ENCODE data around the gene CREBL2. TPM values are rescaled to one million over a fixed set of nuclear protein-coding genes. Genes with fewer than 3 reads are reported as not detected.
A peak's percentile ranks its signal among the peaks of the same experiment; 100 is the strongest.

Gene CREBL2
- total and polyA plus RNA-seq, 10 of the 15 experiments (the other 5 are each of a cell fraction or from before 2014, with no cell fraction given), result 4.6 to 19.1 (median 13.5) TPM

DNA sequence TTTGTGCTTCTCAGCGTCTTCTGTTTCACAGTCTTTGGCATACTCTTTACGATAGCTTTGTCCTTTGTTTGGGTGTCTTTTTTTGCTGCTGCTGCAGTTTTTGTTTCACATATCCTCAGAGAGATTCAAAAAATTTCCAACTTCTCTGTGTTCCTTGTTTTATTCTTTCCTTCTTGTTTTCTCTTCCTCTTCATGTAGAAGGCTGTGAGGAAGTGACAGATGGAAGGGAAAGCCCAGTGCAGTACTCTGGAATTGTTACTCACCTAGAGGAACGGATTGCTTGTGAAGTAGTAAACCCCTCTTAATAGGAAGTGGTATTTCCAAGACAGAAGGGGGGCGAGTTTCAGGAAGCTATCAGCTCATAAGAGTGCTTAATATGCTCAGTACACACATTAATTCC lies 1.7 kb downstream of the CREBL2 start (continued):
- peak; percentile 65 for TF ChIP-seq IKZF1 (conservative IDR thresholded peaks at IDR 0.05)
- TF ChIP-seq HDAC6 (IDR thresholded peaks at IDR 0.05; ENCODE audit: unreplicated experiment), result no peak
- no peak for TF ChIP-seq ZNF384 (IDR thresholded peaks at IDR 0.05; ENCODE audit: borderline replicate concordance, low read depth, low read length)
- TF ChIP-seq, protein P1, sequence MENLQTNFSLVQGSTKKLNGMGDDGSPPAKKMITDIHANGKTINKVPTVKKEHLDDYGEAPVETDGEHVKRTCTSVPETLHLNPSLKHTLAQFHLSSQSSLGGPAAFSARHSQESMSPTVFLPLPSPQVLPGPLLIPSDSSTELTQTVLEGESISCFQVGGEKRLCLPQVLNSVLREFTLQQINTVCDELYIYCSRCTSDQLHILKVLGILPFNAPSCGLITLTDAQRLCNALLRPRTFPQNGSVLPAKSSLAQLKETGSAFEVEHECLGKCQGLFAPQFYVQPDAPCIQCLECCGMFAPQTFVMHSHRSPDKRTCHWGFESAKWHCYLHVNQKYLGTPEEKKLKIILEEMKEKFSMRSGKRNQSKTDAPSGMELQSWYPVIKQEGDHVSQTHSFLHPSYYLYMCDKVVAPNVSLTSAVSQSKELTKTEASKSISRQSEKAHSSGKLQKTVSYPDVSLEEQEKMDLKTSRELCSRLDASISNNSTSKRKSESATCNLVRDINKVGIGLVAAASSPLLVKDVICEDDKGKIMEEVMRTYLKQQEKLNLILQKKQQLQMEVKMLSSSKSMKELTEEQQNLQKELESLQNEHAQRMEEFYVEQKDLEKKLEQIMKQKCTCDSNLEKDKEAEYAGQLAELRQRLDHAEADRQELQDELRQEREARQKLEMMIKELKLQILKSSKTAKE (IDR thresholded peaks at IDR 0.05; ENCODE audit: low read depth, poor library complexity, severe bottlenecking), result peak; percentile 32
- no peak for TF ChIP-seq TBL1XR1 (IDR thresholded peaks at IDR 0.05; ENCODE audit: low read depth, low read length)
- TF ChIP-seq DPF2 (IDR thresholded peaks at IDR 0.05), result peak; percentile 34; the same call in 1 of the 2 replicates
- TF ChIP-seq CREB1 (IDR thresholded peaks at IDR 0.05; ENCODE audit: low read depth), result no peak
- TF ChIP-seq NR2F1 (conservative IDR thresholded peaks at IDR 0.05), result no peak
- TF ChIP-seq, protein P2, sequence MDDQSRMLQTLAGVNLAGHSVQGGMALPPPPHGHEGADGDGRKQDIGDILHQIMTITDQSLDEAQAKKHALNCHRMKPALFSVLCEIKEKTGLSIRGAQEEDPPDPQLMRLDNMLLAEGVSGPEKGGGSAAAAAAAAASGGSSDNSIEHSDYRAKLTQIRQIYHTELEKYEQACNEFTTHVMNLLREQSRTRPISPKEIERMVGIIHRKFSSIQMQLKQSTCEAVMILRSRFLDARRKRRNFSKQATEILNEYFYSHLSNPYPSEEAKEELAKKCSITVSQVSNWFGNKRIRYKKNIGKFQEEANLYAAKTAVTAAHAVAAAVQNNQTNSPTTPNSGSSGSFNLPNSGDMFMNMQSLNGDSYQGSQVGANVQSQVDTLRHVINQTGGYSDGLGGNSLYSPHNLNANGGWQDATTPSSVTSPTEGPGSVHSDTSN (IDR thresholded peaks at IDR 0.05; ENCODE audit: insufficient replicate concordance, low read depth, low read length), result no peak
- peak; percentile 68 for TF ChIP-seq IKZF2 (IDR thresholded peaks at IDR 0.05)
- TF ChIP-seq MYC (IDR thresholded peaks at IDR 0.05; ENCODE audit: insufficient read depth, insufficient read length, insufficient replicate concordance, low read length, severe bottlenecking), result no peak

Measured in GM12878 (cell line).